A549 (cell line): ENCODE data around the gene PCED1B. TPM values are rescaled to one million over a fixed set of nuclear protein-coding genes. Genes with fewer than 3 reads are reported as not detected.

Source experiments
- ATAC-seq, 2 experiments: fragments of 200-7000 bp in 1 of 2; fragments of >200 bp in 1 of 2; cut with Nextera tagmentation in 1 of 2; cut with Tn5 transposase in 1 of 2; 3 replicates each; pipeline versions ENCODE4 v1.8.0 to v1.9.1; 2018 to 2020; ENCODE audit warnings: mild to moderate bottlenecking in 1 of 2, moderate library complexity in 1 of 2
- CTCF ChIA-PET: fragments of 300-600 bp; sonication (Branson Sonifier 250); formaldehyde crosslinking; extraction: SDS; loops from one replicate; lab custom pipeline; 2021; ENCODE audit warnings: antibody characterized with exemption, inconsistent platforms; lab: Yijun Ruan, JAX
- POLR2A ChIA-PET: fragments of 350-600 bp; formaldehyde crosslinking; extraction: SDS; loops from one replicate; lab custom pipeline; 2021; ENCODE audit warnings: antibody characterized with exemption, inconsistent platforms; lab: Yijun Ruan, JAX
- DNase-seq, 2 experiments: peaks; one replicate each; pipeline versions ENCODE4 v3.0.0 to v3.0.0-alpha.2; 2011 to 2016; ENCODE audit warnings: low read depth in 1 of 2, low spot score in 1 of 2
- FAIRE-seq: peaks from 2 replicates; lab custom pipeline; 2011; peaks lifted over from hg19 to GRCh38; lab: Jason Lieb, UNC
- H3K27ac ChIP-seq, 2 experiments: fragments of >200 bp; sonication (Bioruptor Twin); formaldehyde crosslinking; 3 replicates each; pipeline ENCODE4 v1.5.1; 2016 to 2017
- H3K4me1 ChIP-seq: fragments of >200 bp; sonication (Bioruptor Twin); formaldehyde crosslinking; 3 replicates; pipeline ENCODE4 v1.6.1; 2016
- H3K4me2 ChIP-seq: fragments of >200 bp; sonication (Bioruptor Twin); formaldehyde crosslinking; 3 replicates; pipeline ENCODE4 v1.6.1; 2016
- H3K4me3 ChIP-seq: fragments of >200 bp; sonication (Bioruptor Twin); formaldehyde crosslinking; 3 replicates; pipeline ENCODE4 v1.5.1; 2016
- H3K9me3 ChIP-seq: fragments of >200 bp; sonication (Bioruptor Twin); formaldehyde crosslinking; 3 replicates; pipeline ENCODE4 v1.6.1; 2016
- ATOH8 ChIP-seq: fragments of 250-450 bp; sonication (Bioruptor Pico); IDR thresholded peaks from 2 replicates; pipeline ENCODE4 v1.5.0; 2020; ENCODE audit warnings: low read depth, mild to moderate bottlenecking, moderate library complexity
- BCL3 ChIP-seq: fragments of >200 bp; sonication (Bioruptor Twin); formaldehyde crosslinking; IDR thresholded peaks from 3 replicates; pipeline ENCODE4 v1.6.1; 2016
- CEBPB ChIP-seq, 2 experiments: fragments of >200 bp in 1 of 2; sonication (Bioruptor Twin) in 1 of 2; formaldehyde crosslinking in 1 of 2; IDR thresholded peaks; 2 replicates each; pipeline ENCODE4 v1.6.1; 2012 to 2016
- CHD2 ChIP-seq: fragments of 150-350 bp; IDR thresholded peaks from 2 replicates; pipeline ENCODE4 v1.6.1; 2014; ENCODE audit warnings: low read length; ENCODE audit not compliant: partially characterized antibody
- EP300 ChIP-seq, 2 experiments: fragments of >200 bp; sonication (Bioruptor Twin); formaldehyde crosslinking; IDR thresholded peaks; 2 replicates in 1 of 2; 3 replicates in 1 of 2; pipeline ENCODE4 v1.6.1; 2016 to 2017
- FOSL2 ChIP-seq, 2 experiments: fragments of 450-650 bp in 1 of 2; fragments of >200 bp in 1 of 2; sonication (Bioruptor Twin) in 1 of 2; formaldehyde crosslinking; IDR thresholded peaks; 2 replicates each; pipeline versions ENCODE4 v1.5.0 to v1.6.1; 2016 to 2020; ENCODE audit warnings: mild to moderate bottlenecking in 1 of 2, moderate library complexity in 1 of 2
- HES2 ChIP-seq: fragments of >200 bp; sonication (Bioruptor Twin); formaldehyde crosslinking; IDR thresholded peaks from 2 replicates; pipeline ENCODE4 v1.6.1; 2016
- HEYL ChIP-seq: fragments of 250-450 bp; sonication (Bioruptor Pico); IDR thresholded peaks from 2 replicates; pipeline ENCODE4 v1.8.0; 2021; ENCODE audit warnings: mild to moderate bottlenecking, moderate library complexity
- HMGXB4 ChIP-seq: fragments of 250-450 bp; sonication (Bioruptor Pico); IDR thresholded peaks from 2 replicates; pipeline ENCODE4 v1.5.0; 2021; ENCODE audit warnings: mild to moderate bottlenecking, moderate library complexity, borderline replicate concordance
- HOXB5 ChIP-seq: fragments of 250-450 bp; sonication (Bioruptor Pico); IDR thresholded peaks from 2 replicates; pipeline ENCODE4 v1.5.0; 2020; ENCODE audit warnings: mild to moderate bottlenecking, moderate library complexity
- KDM1A ChIP-seq: fragments of 200-600 bp; sonication (generic); IDR thresholded peaks from 2 replicates; pipeline ENCODE4 v1.6.1; 2016; ENCODE audit warnings: low read depth, mild to moderate bottlenecking
- KDM5A ChIP-seq: fragments of 200-600 bp; sonication (generic); IDR thresholded peaks from 2 replicates; pipeline ENCODE4 v1.6.1; 2016; ENCODE audit warnings: antibody characterized with exemption, mild to moderate bottlenecking
- MAFK ChIP-seq: fragments of 450-650 bp; IDR thresholded peaks from 2 replicates; pipeline ENCODE4 v1.6.1; 2014; ENCODE audit not compliant: partially characterized antibody
- MAZ ChIP-seq: fragments of 150-350 bp; IDR thresholded peaks from 2 replicates; pipeline ENCODE4 v1.6.1; 2014; ENCODE audit warnings: antibody characterized with exemption, low read depth, low read length, borderline replicate concordance
- MYC ChIP-seq: IDR thresholded peaks from 2 replicates; pipeline ENCODE4 v1.6.1; 2012; ENCODE audit warnings: mild to moderate bottlenecking, inconsistent platforms, low read length, improper control_type of control experiment, borderline replicate concordance
- NFE2L2 ChIP-seq: fragments of 150-350 bp; conservative IDR thresholded peaks from 2 replicates; pipeline ENCODE4 v1.6.1; 2014; ENCODE audit warnings: low read length
- PHF8 ChIP-seq: fragments of 200-600 bp; sonication (generic); IDR thresholded peaks from 2 replicates; pipeline ENCODE4 v1.6.1; 2016; ENCODE audit warnings: low read depth, mild to moderate bottlenecking, antibody characterized with exemption, moderate library complexity, borderline replicate concordance
- RAD21 ChIP-seq, 2 experiments: fragments of >200 bp in 1 of 2; sonication (Bioruptor Twin) in 1 of 2; formaldehyde crosslinking in 1 of 2; IDR thresholded peaks in 1 of 2; conservative IDR thresholded peaks in 1 of 2; 2 replicates in 1 of 2; 3 replicates in 1 of 2; pipeline ENCODE4 v1.6.1; 2012 to 2018; ENCODE audit warnings: inconsistent platforms in 1 of 2
- RCOR1 ChIP-seq: fragments of 150-350 bp; IDR thresholded peaks from 2 replicates; pipeline ENCODE4 v1.6.1; 2014; ENCODE audit warnings: antibody characterized with exemption, low read length, low read depth
- SMC3 ChIP-seq: fragments of >200 bp; sonication (Bioruptor Twin); formaldehyde crosslinking; IDR thresholded peaks from 3 replicates; pipeline ENCODE4 v1.6.1; 2018; ENCODE audit warnings: inconsistent platforms
- SREBF2 ChIP-seq: fragments of 450-650 bp; IDR thresholded peaks from 2 replicates; pipeline ENCODE4 v1.6.1; 2014; ENCODE audit warnings: mild to moderate bottlenecking, moderate library complexity
- TFCP2L1 ChIP-seq: fragments of 250-450 bp; sonication (Bioruptor Pico); IDR thresholded peaks from 2 replicates; pipeline ENCODE4 v1.5.0; 2021; ENCODE audit warnings: mild to moderate bottlenecking
- TP53 ChIP-seq: fragments of 250-450 bp; sonication (Bioruptor Pico); IDR thresholded peaks from 2 replicates; pipeline ENCODE4 v1.5.0; 2021; ENCODE audit warnings: mild to moderate bottlenecking, moderate library complexity
- WGBS: methylation state at CpG from one replicate; pipeline ENCODE4 v1.1.6; 2017; ENCODE audit errors: missing lambda C conversion rate; 5-methylcytosine and 5-hydroxymethylcytosine counted together
- polyA plus RNA-seq, 4 experiments: library from polyadenylated mRNA; depleted of rRNA in 3 of 4; stranded (reverse); fragments of >200 nt; fragmentation: RNase III in 1 of 4; extraction: RNeasy Plus Mini Kit Qiagen cat#74134 plus additional on column Dnase treatment in 1 of 4; gene quantifications; 2 replicates in 3 of 4; 3 replicates in 1 of 4; pipeline ENCODE4 v1.2.3, GENCODE V29; 2011 to 2017

Gene PCED1B
- polyA plus RNA-seq, 2 of the 4 experiments (the other 2 are of a cell fraction): 74.6 to 108 TPM

- no peak for FAIRE-seq
- peak overlapping the region; percentile 53 to 76 for H3K27ac ChIP-seq
- no peaks in the 10 kb centered on the region for H3K9me3 ChIP-seq
- H3K4me3 ChIP-seq: no peak overlapping the region
- WGBS: 85% methylated on average over 3 of the region's 3 CpGs
- POLR2A ChIA-PET: interaction anchor here (0.7 to 1.4 kb wide), 2 partner anchors 31 to 94 kb away, joined by 3 to 4 read pairs; no protein-coding TSS in a partner anchor
- ATAC-seq: peak; percentile 55 to 72; a peak in 3 of 6 replicates
- peak in 1 of 2 experiments; percentile 27 for DNase-seq
- peak overlapping the region; percentile 66 for H3K4me2 ChIP-seq
- H3K4me1 ChIP-seq: peaks cover 72% of the 10 kb centered on the region
- CTCF ChIA-PET: no interaction called here
- TF ChIP-seq TFCP2L1 (CRISPR knock-in tag) (no peak), CEBPB (IDR thresholded peaks at IDR 0.05) (no peak), SREBF2 (no peak), MAZ (no peak)
These were observed 110.3 kb downstream of the PCED1B start for GRCh38 chr12:47189728-47190127.

GRCh38 chr12:47190271-47190750 lies 110.9 kb downstream of the PCED1B start:
- H3K27ac ChIP-seq: peak overlapping the region; percentile 53 to 76
- POLR2A ChIA-PET: no interaction called here
- TF ChIP-seq PHF8 (no peak), RAD21 (conservative IDR thresholded peaks at IDR 0.05 in 1 of 2, IDR thresholded peaks at IDR 0.05 in 1 of 2) (0 out of 5 replicates have a peak, but pooled peaks of 1 of the 2 experiments have one; percentile 7), RCOR1 (no peak), MAFK (peak; percentile 42), CEBPB (IDR thresholded peaks at IDR 0.05) (no peak), FOSL2 (IDR thresholded peaks at IDR 0.05) (no peak), FOSL2 (CRISPR knock-in tag; IDR thresholded peaks at IDR 0.05) (peak; percentile 68), KDM1A (no peak), HMGXB4 (CRISPR knock-in tag) (no peak)
- TF ChIP-seq, all 56 proteins: peak for 3
- Histone ChIP-seq H3K4me1 (peaks cover 68% of the 10 kb centered on the region), H3K4me2 (peak overlapping the region; percentile 66), H3K9me3 (no peaks in the 10 kb centered on the region), H3K4me3 (no peak overlapping the region)
- DNase-seq (peak; percentile 24 to 67), FAIRE-seq (no peak), ATAC-seq (peak; percentile 79 to 82)
- CTCF ChIA-PET: no interaction called here
- 28% methylated on average over 3 of the region's 3 CpGs for WGBS

- Histone ChIP-seq H3K4me1 (peaks cover 69% of the 10 kb centered on the region), H3K4me3 (no peak overlapping the region), H3K9me3 (no peaks in the 10 kb centered on the region), H3K4me2 (peak overlapping the region; percentile 66)
- ChIA-PET CTCF (no interaction called here), POLR2A (no interaction called here)
- 8% methylated on average over 3 of the region's 3 CpGs for WGBS
- DNase-seq (no peak), ATAC-seq (peak in 1 of 2 experiments; percentile 22; a peak in 3 of 6 replicates)
- TF ChIP-seq HMGXB4 (CRISPR knock-in tag) (no peak), FOSL2 (IDR thresholded peaks at IDR 0.05) (no peak), FOSL2 (CRISPR knock-in tag; IDR thresholded peaks at IDR 0.05) (0 out of 2 replicates have a peak, but pooled peaks have one; percentile 2)
- TF ChIP-seq, all 56 proteins: peak for 1
- no peak for FAIRE-seq
- H3K27ac ChIP-seq: peak overlapping the region; percentile 53 to 76
These were observed 111.5 kb downstream of the PCED1B start for GRCh38 chr12:47190905-47191304.

GRCh38 chr12:47192051-47192450 lies 112.6 kb downstream of the PCED1B start:
- WGBS: 88% methylated on average over 4 of the region's 4 CpGs
- no peak for FAIRE-seq
- no peak for TF ChIP-seq MYC
- TF ChIP-seq CHD2: no peak
- TF ChIP-seq ATOH8 (CRISPR knock-in tag): no peak
- TF ChIP-seq NFE2L2: no peak
- no peak for TF ChIP-seq EP300 (IDR thresholded peaks at IDR 0.05)
- no peak for TF ChIP-seq SMC3
- no peak for TF ChIP-seq KDM5A
- no peak for TF ChIP-seq BCL3
- no peak for TF ChIP-seq TP53 (CRISPR knock-in tag)
- TF ChIP-seq MAFK: no peak
- TF ChIP-seq HOXB5: no peak
- TF ChIP-seq HES2: no peak
- no peak for TF ChIP-seq HEYL (CRISPR knock-in tag)

More at GRCh38 chr12:47192051-47192450, 112.6 kb downstream of the PCED1B start:
- ATAC-seq (no peak), DNase-seq (no peak)
- CTCF ChIA-PET: interaction anchor here (1.6 kb wide), 1 partner anchor 33 kb away, joined by 4 read pairs; no protein-coding TSS in a partner anchor
- Histone ChIP-seq H3K4me3 (no peak overlapping the region), H3K27ac (peak overlapping the region in 1 of 2 experiments; percentile 76; a peak in 4 of 6 replicates), H3K4me1 (peaks cover 69% of the 10 kb centered on the region), H3K4me2 (peak overlapping the region; percentile 11; the same call in 1 of the 3 replicates), H3K9me3 (no peaks in the 10 kb centered on the region)
- POLR2A ChIA-PET: interaction anchor here (0.7 to 1.1 kb wide), 2 partner anchors 27 to 150 kb away, joined by 5 to 7 read pairs; no protein-coding TSS in a partner anchor
